Tibial nerve (tissue), 4 donors: ENCODE measurements around the gene FRMD4B.

ENCODE experiments used
- EP300 ChIP-seq, 2 donors: sonication (generic); formaldehyde crosslinking; IDR thresholded peaks; one replicate each; pipeline ENCODE4 v1.6.1; 2017; ENCODE audit warnings: antibody characterized with exemption in 2 of 2, mild to moderate bottlenecking in 1 of 2
- POLR2A ChIP-seq, 2 donors: fragments of 450-650 bp; IDR thresholded peaks; one replicate each; pipeline ENCODE4 v1.6.1; 2017; ENCODE audit warnings: antibody characterized with exemption in 2 of 2, mild to moderate bottlenecking in 2 of 2, moderate library complexity in 2 of 2
- TF ChIP-seq, protein P1 (sequence below), 5 experiments: fragments of 200-600 bp in 3 of 5; fragments of 450-650 bp in 2 of 5; sonication (generic) in 3 of 5; IDR thresholded peaks; one replicate each; pipeline ENCODE4 v1.5.1; 2016 to 2019; ENCODE audit warnings: antibody characterized with exemption in 5 of 5, mild to moderate bottlenecking in 3 of 5, moderate library complexity in 2 of 5

DNA sequence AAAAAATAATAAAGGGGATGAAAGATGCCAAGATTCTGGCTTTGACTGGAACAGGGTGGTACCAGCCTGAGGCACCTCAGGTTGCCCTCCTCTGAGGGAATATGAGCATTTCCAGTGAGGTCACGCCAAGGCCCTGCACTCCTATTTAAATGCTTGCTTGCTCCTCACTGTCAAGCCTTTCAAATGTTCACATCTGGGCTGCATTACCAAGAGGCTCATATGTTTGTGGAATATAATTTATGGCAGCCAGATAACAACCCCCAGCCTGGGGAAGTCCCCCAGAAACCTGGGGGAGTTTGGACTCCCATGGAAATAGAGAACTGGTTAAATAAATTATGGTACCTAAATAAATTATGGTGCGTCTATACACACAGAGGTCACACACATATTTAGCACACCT lies 88.4 kb downstream of the FRMD4B start:
- TF ChIP-seq, protein P1, sequence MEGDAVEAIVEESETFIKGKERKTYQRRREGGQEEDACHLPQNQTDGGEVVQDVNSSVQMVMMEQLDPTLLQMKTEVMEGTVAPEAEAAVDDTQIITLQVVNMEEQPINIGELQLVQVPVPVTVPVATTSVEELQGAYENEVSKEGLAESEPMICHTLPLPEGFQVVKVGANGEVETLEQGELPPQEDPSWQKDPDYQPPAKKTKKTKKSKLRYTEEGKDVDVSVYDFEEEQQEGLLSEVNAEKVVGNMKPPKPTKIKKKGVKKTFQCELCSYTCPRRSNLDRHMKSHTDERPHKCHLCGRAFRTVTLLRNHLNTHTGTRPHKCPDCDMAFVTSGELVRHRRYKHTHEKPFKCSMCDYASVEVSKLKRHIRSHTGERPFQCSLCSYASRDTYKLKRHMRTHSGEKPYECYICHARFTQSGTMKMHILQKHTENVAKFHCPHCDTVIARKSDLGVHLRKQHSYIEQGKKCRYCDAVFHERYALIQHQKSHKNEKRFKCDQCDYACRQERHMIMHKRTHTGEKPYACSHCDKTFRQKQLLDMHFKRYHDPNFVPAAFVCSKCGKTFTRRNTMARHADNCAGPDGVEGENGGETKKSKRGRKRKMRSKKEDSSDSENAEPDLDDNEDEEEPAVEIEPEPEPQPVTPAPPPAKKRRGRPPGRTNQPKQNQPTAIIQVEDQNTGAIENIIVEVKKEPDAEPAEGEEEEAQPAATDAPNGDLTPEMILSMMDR (IDR thresholded peaks at IDR 0.05): no peak
- no peak for TF ChIP-seq POLR2A (IDR thresholded peaks at IDR 0.05)
- TF ChIP-seq EP300 (IDR thresholded peaks at IDR 0.05): no peak
